CD1c-positive myeloid dendritic cell (primary cell): ENCODE measurements around the gene MAP10.

Source experiments
- DNase-seq: peaks from one replicate; pipeline ENCODE4 v3.0.0-alpha.2; 2016; ENCODE audit errors: extremely low spot score

MAP10 gene

DNA sequence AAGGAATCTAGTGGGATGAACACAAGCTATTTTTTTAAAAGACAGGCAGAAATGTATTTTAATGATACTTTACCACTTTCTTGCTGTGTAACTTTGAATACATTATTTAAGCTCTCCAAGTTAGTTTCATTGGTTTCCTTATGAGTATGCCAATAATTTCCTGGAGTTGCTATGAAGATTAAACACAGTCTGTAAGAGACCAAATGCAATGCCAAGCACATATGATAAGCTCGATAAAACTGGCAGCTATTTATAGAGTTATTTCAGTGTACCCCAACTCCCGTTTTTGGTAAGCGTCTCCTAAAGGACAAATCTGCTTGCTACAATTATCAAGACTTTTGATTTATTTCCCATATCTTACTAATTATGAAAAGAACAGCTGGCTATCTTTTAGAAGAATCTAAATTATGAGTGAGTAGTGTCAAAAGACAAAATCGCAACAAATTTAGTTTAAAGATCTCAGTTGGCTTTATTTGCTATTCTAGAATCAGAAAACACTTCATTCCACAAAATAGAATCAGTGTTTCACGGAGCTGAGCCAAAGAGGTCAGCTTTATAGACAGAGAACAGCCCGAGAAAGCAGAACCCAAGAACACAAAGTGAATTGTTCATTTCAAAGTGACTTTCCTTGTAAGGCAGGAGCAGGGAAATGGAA lies 7.2 kb upstream of the MAP10 start:
- no peak for DNase-seq

DNA sequence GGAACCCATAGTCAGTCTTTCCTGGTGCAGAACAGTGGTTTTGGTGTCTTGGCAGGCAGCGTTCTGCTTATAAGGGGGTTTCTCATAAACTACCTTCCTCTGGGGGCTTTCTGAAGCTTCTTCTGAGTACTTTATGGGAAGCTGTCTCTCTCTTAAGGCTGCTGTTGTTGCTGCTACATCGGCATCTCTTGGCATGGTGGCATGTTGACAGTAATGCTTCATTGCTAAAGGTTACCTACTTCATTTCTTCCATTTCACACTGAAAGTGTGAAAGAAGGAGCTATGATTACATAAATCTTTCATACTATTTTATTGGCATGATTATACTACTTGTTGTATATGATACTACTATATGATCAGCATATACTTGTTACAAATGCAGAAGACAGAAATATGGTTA lies 6.3 kb upstream of the MAP10 start:
- DNase-seq = no peak

GRCh38 chr1:232806186-232806510 lies 932 bp downstream of the MAP10 start:
- DNase-seq = no peak

- DNase-seq = no peak
Measured at GRCh38 chr1:232810856-232811255, 5.6 kb downstream of the MAP10 start.

DNA sequence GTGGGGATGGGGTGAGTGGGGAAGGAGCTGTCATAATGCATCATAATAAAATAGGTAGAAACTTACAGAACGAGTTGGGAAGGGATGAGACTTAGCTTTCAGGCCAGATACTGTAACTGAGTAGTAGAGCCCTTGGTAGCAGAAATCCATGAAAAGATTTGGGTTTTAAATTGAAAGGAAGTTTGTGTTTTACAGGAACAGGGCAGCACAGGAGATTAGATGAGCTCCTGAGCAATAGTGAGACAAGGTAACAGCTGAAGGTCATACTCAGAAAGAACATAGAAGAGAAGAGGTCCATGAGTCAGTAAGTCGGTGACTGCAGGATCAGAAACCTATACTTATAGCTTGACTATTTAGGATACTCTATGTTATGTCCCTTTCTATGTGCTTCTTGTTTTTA lies 7.3 kb downstream of the MAP10 start:
- DNase-seq = no peak

DNA sequence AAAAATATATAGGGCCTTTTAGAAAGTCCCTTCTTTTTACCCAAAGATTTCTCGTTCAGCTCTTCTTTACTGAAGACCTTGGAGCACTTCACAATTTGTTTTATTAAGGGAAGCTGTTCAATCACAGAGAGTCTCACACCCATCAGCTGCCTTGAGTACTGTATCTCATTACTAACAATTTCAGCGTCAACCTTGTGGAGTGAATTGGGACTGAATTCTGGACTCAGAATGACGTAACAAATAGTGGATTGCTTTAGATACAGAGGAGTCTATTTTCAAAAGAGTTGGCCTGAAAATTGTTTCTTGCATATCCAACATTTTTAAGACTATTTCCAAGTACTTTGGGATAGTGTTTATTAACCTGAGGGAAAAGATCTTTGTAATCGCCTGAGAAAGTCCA lies 7.9 kb downstream of the MAP10 start:
- DNase-seq = no peak

GRCh38 chr1:232813760-232814159 lies 8.5 kb downstream of the MAP10 start:
- no peak for DNase-seq

DNA sequence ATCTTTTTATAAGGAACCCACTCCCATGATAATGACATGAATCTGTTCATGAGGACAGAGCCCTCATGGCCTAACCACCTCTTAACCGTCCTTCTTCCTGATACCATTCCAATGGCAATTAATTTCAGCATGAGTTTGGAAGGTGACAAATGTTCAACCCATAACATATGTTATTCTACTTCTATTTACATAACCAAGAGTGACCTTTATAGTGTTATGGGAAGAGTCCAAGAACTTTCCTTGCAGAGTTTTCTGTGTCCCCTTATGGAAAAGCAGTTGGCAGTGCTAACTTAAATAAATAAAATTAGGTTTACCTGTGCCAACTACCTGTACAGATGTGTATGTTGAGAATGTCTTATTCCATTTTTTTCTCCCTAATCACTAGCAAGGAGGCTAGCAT lies 11.1 kb downstream of the MAP10 start:
- DNase-seq = no peak

DNA sequence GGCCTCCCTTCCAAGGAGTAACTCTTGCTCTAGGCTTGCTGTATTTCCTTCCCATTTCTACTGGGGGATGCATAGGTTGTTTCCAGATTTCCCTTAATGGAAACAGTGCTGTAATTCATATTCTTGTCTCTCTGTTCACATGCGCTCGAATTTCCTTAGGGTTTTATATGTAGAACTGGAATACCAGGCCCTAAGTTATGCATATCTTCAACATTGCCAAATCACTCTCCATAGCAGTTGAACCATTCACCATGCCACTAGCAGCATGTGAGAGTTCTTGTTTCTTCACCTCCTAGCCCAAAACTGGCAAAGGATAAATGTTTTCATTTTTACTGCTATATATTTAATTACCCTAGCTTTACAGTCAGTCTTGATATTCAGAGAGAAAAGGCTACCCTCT lies 12.8 kb downstream of the MAP10 start:
- DNase-seq = no peak

GRCh38 chr1:232820431-232820830 lies 15.2 kb downstream of the MAP10 start:
- DNase-seq = no peak

- DNase-seq = no peak
Measured at GRCh38 chr1:232822530-232822929, 17.3 kb downstream of the MAP10 start.

- no peak for DNase-seq
Measured at GRCh38 chr1:232826318-232826717, 21.1 kb downstream of the MAP10 start.

DNA sequence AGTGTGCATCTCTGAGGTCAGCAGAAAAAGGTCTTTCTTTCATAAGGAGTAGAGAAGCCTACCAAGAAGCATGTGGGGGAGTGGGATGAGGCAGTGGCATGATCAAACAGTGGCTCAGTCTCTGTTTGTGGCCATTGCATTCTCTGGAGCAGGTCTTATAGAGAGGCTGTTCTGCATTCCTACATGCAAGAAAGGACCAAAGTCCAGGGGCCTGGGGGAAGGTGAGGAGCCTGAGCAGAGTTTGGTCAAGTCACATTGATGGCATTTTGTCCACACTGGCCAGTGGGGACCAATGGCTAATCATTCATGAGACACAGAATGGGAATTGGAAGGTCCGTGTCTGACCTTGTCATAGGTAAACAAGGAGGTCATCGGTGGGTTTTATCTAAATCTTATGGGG lies 25.4 kb downstream of the MAP10 start:
- no peak for DNase-seq

DNA sequence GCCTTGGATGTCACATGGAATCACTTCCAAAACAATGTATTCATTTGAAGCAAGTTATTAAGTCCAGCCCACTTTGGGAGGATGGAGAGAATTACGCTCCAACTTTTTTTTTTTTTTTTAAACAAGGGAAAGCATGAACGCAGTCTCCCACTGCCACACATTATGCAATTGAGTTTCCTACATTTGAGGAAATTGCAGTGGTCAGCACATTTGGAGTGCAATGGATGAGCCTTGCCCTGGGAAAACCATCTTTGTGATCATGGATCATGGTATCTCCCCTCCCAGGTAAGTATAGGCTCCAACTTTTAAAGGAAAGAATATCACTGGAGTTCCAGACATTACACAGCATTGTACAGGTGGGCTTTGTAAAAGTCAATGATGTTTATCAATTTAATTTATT lies 26.7 kb downstream of the MAP10 start:
- no peak for DNase-seq

DNA sequence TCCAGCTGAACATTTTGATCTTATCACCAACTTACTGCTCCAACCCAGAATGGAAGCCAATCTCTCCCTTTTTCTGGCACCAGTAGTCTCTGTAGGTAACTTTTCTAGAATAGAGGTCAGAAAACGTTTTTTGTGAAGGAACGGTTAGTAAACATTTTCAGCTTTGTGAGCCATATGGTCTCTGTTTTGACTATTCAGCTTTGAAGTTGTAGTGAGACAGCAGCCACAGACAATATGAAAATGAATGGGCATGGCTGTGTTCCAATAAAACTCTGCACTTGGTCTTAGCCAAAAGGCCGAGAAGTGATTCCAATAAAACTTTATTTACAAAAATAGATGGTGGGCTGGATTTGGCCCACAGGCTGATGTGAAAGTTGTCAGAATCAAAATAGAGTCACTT lies 28.9 kb downstream of the MAP10 start:
- no peak for DNase-seq

DNA sequence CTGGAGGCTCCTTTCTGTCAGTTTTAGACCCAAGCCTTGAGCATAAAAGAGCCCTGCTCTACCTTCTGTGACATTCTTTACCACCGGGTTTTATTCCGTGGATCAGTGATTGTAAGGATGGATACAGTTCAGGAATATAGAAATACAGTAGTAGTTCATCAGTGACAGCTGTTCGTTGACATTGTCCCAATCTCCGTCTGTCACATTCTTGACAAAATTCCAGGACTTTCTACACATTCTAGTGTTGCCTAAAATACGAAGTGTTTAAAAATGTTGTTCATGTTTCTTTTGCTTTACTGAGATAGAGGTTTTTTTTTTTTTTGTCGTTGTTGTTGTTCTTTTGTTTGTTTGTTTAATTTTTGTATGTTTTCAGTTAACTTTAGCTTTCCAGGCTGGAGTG lies 29.9 kb downstream of the MAP10 start:
- DNase-seq = no peak

DNA sequence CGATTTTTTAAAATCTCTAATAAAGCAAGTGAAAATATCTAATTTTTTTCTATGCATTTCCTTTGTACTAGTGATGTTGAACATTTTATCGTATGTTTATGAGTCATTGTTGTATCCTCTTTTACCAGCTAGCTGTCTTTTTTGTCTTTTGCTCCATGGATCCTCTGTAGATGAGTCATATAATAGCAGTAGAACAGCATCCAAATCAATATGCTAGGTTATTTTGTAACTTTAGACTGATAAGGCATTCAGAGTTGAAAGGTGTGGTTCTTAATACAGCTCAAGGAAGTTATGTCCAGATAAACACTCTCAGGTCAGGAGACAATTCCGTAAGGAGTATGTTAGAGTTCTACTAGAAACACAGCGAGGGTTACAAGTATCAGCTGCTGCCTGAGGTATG lies 31.9 kb downstream of the MAP10 start:
- DNase-seq = no peak

DNA sequence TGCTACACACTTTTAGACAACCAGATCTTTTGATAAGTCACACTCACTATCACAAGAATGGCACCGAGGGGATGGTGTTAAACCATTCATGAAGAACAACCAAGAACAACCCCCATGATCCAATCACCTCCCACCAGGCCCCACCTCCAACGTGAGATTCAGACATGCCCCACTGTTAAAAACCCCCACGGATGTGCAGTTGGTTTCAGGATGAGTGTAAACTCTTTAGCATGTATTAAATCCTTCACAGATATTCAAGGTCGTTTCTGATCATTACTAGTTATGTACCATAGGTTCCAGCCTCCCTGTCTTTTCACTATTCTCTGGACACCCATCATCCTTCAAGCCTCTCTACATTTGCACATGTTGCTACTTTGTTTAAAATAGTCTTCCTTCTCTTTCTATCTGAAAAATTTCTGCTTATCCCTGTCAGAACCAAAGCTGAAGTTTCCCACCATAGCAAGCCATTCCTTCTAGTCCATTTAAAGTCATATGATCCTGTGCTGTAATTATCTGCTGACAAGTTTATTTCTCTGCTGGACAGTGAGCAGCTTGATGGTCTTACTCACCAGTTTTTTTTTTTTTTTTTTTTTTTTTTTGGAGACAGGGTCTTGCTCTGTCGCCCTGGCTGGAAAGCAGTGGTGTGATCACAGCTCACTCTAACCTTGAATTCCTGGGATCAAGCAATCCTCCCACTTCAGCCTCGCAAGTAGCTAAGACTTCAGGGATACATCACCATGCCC lies 36.8 kb downstream of the MAP10 start:
- no peak for DNase-seq

- no peak for DNase-seq
Measured at GRCh38 chr1:232844791-232845190, 39.6 kb downstream of the MAP10 start.

DNA sequence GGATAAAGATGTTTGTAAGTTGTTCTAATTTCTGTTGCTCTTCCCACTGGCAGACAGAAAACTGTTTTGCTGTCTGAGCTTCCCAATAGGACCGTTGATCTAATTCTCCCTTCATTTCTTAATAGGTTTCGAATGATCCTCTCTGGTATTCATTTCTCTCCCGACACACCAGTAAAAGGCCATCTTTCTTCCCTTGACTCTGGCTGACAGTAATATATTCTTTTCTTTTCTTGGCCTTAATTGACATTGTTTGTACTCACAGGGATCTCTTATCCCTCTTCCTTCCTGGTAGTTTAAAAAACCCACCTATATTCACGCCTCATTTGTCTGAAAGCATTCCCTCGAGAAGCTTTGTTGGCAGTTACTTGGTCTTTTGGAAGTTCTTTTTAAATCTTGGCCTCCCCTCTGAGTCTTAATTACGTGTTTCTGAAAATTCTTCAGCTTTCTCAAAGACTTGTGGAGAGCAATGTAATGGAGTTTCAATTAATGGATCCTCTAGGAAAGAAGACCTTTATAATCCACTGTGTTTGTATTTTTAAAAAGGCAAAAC lies 40.3 kb downstream of the MAP10 start:
- DNase-seq = no peak

- no peak for DNase-seq
Measured at GRCh38 chr1:232851532-232851931, 46.3 kb downstream of the MAP10 start.

GRCh38 chr1:232853994-232854797 lies 49.0 kb downstream of the MAP10 start:
- no peak for DNase-seq

GRCh38 chr1:232854798-232855159 lies 49.6 kb downstream of the MAP10 start:
- DNase-seq = no peak
